GM06990 (cell line): Measurements from ENCODE around the gene MTCL3.

Source experiments
- DNase-seq: peaks from one replicate; pipeline ENCODE4 v3.0.0-alpha.2; 2011; ENCODE audit not compliant: insufficient read length; ENCODE audit errors: extremely low read depth
- H3K27me3 ChIP-seq: replicated peaks from 2 replicates; pipeline ENCODE4 v1.6.0; 2011; ENCODE audit warnings: low read length; ENCODE audit not compliant: control insufficient read depth, insufficient read depth
- H3K36me3 ChIP-seq: 2 replicates; pipeline ENCODE4 v1.5.1; 2011; ENCODE audit warnings: low read length; ENCODE audit not compliant: control insufficient read depth, insufficient read depth
- H3K4me3 ChIP-seq: replicated peaks from 2 replicates; pipeline ENCODE4 v1.5.1; 2011; ENCODE audit warnings: low read depth, mild to moderate bottlenecking, control low read depth, low read length
- CTCF ChIP-seq: IDR thresholded peaks from 2 replicates; pipeline ENCODE4 v1.5.1; 2011; ENCODE audit warnings: low read length, control low read depth, mild to moderate bottlenecking, inconsistent platforms; ENCODE audit not compliant: insufficient read depth, poor library complexity, severe bottlenecking

The MTCL3 gene

GRCh38 chr6:127538750-127539264, 19.7 kb upstream of the MTCL3 start:
- DNase-seq, result no peak
- no peaks in the 10 kb centered on the region for H3K27me3 ChIP-seq
- no peak overlapping the region for H3K4me3 ChIP-seq
- no peaks in the 10 kb centered on the region for H3K36me3 ChIP-seq
- no peak for TF ChIP-seq CTCF

GRCh38 chr6:127533736-127534135, 14.6 kb upstream of the MTCL3 start:
- no peak for DNase-seq
- no peak overlapping the region for H3K4me3 ChIP-seq
- no peaks in the 10 kb centered on the region for H3K27me3 ChIP-seq
- TF ChIP-seq CTCF, result no peak
- no peaks in the 10 kb centered on the region for H3K36me3 ChIP-seq

GRCh38 chr6:127533011-127533410, 13.9 kb upstream of the MTCL3 start:
- no peak overlapping the region for H3K4me3 ChIP-seq
- no peak for TF ChIP-seq CTCF
- no peak for DNase-seq
- H3K36me3 ChIP-seq, result no peaks in the 10 kb centered on the region
- no peaks in the 10 kb centered on the region for H3K27me3 ChIP-seq

GRCh38 chr6:127522714-127523113, 3.6 kb upstream of the MTCL3 start:
- DNase-seq, result no peak
- no peaks in the 10 kb centered on the region for H3K36me3 ChIP-seq
- H3K4me3 ChIP-seq, result no peak overlapping the region
- no peaks in the 10 kb centered on the region for H3K27me3 ChIP-seq
- no peak for TF ChIP-seq CTCF

GRCh38 chr6:127520066-127520465, 931 bp upstream of the MTCL3 start:
- H3K27me3 ChIP-seq, result no peaks in the 10 kb centered on the region
- no peaks in the 10 kb centered on the region for H3K36me3 ChIP-seq
- TF ChIP-seq CTCF, result no peak
- no peak for DNase-seq
- H3K4me3 ChIP-seq, result no peak overlapping the region

- TF ChIP-seq CTCF, result no peak
- Histone ChIP-seq H3K36me3 (no peaks in the 10 kb centered on the region), H3K4me3 (no peak overlapping the region), H3K27me3 (no peaks in the 10 kb centered on the region)
- DNase-seq, result no peak
Measured at GRCh38 chr6:127519469-127519785, 292 bp upstream of the MTCL3 start.
